Fibroblast of lung (primary cell): Measurements from ENCODE around the gene ATP8A2.

ENCODE experiments used
- EZH2 ChIP-seq: IDR thresholded peaks from 2 replicates; pipeline ENCODE4 v1.5.1; 2012; ENCODE audit warnings: low read length, control low read depth, mild to moderate bottlenecking; ENCODE audit errors: missing control alignments
- TF ChIP-seq, protein P1 (sequence below), 2 donors: IDR thresholded peaks in 1 of 2; conservative IDR thresholded peaks in 1 of 2; 1 replicate in 1 of 2; 2 replicates in 1 of 2; pipeline ENCODE4 v1.5.1; 2011 to 2012; ENCODE audit warnings: low read length in 2 of 2, control low read depth in 1 of 2, inconsistent platforms in 1 of 2, low read depth in 1 of 2, mild to moderate bottlenecking in 1 of 2

DNA sequence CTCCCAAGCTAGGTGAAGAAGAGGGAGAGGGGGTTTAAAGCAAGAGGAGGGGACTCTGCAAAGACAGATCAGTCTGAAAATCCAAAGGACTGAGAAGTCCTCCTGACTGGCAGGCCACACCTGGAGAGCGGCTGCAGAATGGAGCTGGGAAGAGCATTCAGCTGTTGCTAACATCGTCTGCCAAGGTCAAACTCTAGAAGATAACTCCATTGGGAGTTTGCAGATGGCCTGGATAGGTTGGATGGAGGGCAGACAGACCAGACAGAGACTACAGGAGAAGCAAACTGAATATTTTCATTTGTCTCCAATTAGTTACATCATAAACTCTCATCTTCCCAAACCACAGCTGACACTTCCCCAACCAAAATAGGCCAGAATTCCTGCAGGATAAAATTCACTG lies 699.9 kb downstream of the ATP8A2 start:
- TF ChIP-seq, protein P1, sequence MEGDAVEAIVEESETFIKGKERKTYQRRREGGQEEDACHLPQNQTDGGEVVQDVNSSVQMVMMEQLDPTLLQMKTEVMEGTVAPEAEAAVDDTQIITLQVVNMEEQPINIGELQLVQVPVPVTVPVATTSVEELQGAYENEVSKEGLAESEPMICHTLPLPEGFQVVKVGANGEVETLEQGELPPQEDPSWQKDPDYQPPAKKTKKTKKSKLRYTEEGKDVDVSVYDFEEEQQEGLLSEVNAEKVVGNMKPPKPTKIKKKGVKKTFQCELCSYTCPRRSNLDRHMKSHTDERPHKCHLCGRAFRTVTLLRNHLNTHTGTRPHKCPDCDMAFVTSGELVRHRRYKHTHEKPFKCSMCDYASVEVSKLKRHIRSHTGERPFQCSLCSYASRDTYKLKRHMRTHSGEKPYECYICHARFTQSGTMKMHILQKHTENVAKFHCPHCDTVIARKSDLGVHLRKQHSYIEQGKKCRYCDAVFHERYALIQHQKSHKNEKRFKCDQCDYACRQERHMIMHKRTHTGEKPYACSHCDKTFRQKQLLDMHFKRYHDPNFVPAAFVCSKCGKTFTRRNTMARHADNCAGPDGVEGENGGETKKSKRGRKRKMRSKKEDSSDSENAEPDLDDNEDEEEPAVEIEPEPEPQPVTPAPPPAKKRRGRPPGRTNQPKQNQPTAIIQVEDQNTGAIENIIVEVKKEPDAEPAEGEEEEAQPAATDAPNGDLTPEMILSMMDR (conservative IDR thresholded peaks at IDR 0.05 in 1 of 2, IDR thresholded peaks at IDR 0.05 in 1 of 2; ENCODE audit: low read depth in 1 of 2, low read length in 2 of 2): no peak
- no peak for TF ChIP-seq EZH2
